ENCODE data around the gene PGAP1.

PGAP1 gene

DNA sequence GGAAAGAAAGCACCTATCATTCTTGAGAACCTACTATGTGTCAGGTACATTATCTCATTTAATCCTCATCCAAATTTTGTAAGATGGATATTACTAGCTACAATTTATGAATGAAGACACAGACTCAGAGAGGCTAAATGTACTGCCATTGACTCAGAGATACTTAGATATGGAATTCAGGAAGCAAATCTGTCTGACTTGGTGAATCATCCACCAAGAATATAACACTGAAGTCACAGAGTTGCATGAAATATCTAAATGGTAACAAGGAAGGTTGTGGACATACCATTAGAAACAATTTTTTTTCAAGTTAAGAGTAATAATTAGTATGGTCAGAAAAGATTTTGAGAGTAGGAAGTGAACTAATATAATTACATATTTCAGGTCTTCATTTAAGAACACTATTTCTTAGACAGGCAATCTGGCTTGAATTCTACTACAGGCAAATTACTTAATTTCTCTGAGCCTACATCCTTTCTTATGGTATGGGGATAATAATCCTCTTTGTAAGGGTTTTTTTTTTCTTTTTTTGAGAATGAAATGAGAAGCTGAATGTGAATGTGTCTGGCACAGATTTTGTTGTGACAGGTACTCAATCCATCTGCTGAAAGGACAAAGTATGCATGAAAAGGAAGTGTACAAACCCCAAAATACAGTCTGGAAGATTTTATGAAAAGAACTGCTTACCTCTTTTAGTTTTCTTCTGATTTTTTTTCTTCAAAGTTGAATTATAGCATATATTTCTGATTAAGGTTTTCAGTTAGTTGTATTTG, 102.6 kb downstream of the PGAP1 start:
- no peak overlapping the region for H3K4me3 ChIP-seq (ENCODE audit: low read length)
- H3K36me3 ChIP-seq (ENCODE audit: control insufficient read depth, insufficient read depth, low read length), result no peaks in the 10 kb centered on the region
- no peaks in the 10 kb centered on the region for H3K9me3 ChIP-seq (ENCODE audit: control insufficient read depth, low read length)
- no peak overlapping the region for H3K9ac ChIP-seq (ENCODE audit: low read length)
- no peaks in the 10 kb centered on the region for H3K4me1 ChIP-seq (ENCODE audit: control insufficient read depth, insufficient read depth, low read length)
- H3K27me3 ChIP-seq (ENCODE audit: control insufficient read depth, insufficient read depth, low read length), result no peaks in the 10 kb centered on the region

DNA sequence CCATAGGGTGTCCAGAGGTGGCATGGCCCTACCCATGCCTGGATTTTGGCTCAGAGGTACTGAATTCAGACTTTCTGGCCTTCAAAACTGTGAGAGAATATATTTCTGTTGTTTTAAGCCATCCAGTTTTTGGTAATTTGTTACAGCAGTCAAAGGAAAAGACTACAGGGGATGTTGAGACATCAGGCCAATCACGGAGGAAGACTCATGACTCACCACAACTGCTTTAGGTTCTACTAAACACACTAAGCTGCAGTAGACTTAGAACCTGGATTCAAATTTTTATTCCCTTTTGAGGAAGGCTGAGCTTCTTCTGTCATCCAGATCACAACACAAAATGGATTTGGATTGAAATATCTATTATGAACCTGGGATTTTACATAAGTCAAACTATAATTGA, 105.3 kb downstream of the PGAP1 start:
- Histone ChIP-seq H3K9ac (ENCODE audit: low read length) (no peak overlapping the region), H3K27me3 (ENCODE audit: control insufficient read depth, insufficient read depth, low read length) (no peaks in the 10 kb centered on the region), H3K4me1 (ENCODE audit: control insufficient read depth, insufficient read depth, low read length) (no peaks in the 10 kb centered on the region), H3K9me3 (ENCODE audit: control insufficient read depth, low read length) (no peaks in the 10 kb centered on the region), H3K36me3 (ENCODE audit: control insufficient read depth, insufficient read depth, low read length) (no peaks in the 10 kb centered on the region), H3K4me3 (ENCODE audit: low read length) (no peak overlapping the region)

DNA sequence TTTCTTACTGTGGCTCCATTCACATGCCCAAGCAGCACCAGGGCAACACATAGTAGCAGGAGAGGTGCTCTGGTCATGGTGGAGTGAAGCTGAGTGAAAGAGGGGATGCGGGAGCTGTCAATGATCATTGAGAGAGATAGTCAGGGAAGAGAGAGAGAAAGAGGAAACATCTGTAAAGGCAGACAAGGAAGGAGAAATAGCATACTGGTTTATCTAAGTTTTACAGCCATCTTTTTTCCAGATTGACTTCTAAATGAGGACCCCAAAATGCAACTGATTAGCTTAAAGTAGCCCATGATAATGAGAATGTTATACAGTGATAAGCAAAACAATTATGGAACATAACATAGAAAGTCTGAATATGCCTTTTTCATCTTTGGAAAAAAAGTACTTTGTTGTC, 117.2 kb downstream of the PGAP1 start, which contains the start of gene C2orf66:
TSS of gene C2orf66 (minus strand) at position 96 of the 400 bp plus-strand sequence. CDS start at position 77, 19 bp downstream.
- Histone ChIP-seq H3K4me1 (ENCODE audit: control insufficient read depth, insufficient read depth, low read length) (no peaks in the 10 kb centered on the region), H3K9me3 (ENCODE audit: control insufficient read depth, low read length) (no peaks in the 10 kb centered on the region), H3K36me3 (ENCODE audit: control insufficient read depth, insufficient read depth, low read length) (no peaks in the 10 kb centered on the region), H3K9ac (ENCODE audit: low read length) (no peak within 1 kb of the TSS), H3K27me3 (ENCODE audit: control insufficient read depth, insufficient read depth, low read length) (no peaks in the 10 kb centered on the region), H3K4me3 (ENCODE audit: low read length) (no peak within 1 kb of the TSS)

DNA sequence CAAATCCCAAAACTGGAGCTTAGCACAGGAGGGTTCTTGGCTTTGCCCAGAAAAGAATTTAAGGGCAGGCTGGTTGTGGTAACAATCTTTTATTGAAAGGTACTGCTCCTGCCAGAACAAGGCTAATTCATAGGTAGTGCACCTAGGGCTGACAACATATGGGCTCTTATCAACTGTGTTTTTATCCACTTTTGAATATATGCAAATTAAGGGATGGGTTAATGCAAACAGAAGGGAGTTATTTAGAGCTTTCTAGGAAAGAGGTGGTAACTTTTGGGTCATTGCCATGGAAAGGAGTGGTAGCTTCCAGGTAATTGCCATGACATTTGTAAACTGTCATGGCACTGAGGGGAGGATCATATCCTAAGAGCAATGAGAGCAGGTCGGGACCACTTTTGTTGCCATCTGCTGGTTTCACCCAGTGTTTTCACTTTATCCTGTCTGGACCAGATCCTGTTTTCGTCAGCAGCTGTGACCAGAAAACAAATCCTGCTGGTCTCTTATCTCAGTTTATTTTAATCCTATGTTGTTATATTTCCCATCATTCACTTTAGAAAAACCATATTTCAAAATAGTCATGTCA, 118.3 kb downstream of the PGAP1 start:
- H3K4me1 ChIP-seq (ENCODE audit: control insufficient read depth, insufficient read depth, low read length), result no peaks in the 10 kb centered on the region
- no peaks in the 10 kb centered on the region for H3K9me3 ChIP-seq (ENCODE audit: control insufficient read depth, low read length)
- no peak overlapping the region for H3K4me3 ChIP-seq (ENCODE audit: low read length)
- H3K27me3 ChIP-seq (ENCODE audit: control insufficient read depth, insufficient read depth, low read length), result no peaks in the 10 kb centered on the region
- no peaks in the 10 kb centered on the region for H3K36me3 ChIP-seq (ENCODE audit: control insufficient read depth, insufficient read depth, low read length)
- no peak overlapping the region for H3K9ac ChIP-seq (ENCODE audit: low read length)

DNA sequence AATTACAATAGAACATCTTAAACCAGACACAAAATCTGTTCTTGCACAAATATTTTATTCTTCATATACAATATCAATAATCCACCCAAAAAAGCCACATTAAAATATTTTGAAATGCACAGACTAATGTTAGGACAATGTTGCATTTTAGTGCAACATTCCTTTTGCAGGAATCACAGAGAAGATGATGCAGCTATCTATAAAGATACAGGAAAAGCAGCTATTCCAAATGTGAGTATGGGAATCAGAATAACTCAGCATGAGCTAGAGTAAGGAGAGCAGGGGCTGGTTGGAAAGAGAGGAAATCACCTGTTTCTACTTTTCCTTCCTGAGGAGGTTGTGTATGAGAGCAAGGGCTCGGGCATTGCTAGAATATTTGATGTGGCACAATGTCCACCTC, 122.1 kb downstream of the PGAP1 start:
- no peaks in the 10 kb centered on the region for H3K36me3 ChIP-seq (ENCODE audit: control insufficient read depth, insufficient read depth, low read length)
- no peaks in the 10 kb centered on the region for H3K27me3 ChIP-seq (ENCODE audit: control insufficient read depth, insufficient read depth, low read length)
- H3K9ac ChIP-seq (ENCODE audit: low read length), result no peak overlapping the region
- no peak overlapping the region for H3K4me3 ChIP-seq (ENCODE audit: low read length)
- H3K9me3 ChIP-seq (ENCODE audit: control insufficient read depth, low read length), result no peaks in the 10 kb centered on the region
- no peaks in the 10 kb centered on the region for H3K4me1 ChIP-seq (ENCODE audit: control insufficient read depth, insufficient read depth, low read length)

DNA sequence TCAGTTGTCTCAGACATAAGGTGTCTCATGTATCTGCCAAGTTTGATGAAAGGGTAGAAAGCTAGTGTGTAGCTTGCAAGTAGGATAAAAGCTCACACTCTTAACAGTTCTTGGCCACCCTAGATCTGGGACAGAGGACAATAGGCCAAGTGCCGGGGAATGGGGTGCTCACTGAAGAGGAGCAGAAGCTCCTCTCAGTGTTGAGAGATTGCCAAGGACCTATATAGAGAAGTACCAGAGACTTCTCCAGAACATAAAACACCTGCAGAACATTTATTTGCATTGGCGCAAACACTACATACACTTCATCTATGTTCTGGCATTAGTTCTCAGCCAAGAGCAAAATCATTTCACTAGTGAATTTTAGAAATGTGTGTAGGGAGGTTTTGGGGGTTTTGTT, 124.1 kb downstream of the PGAP1 start:
- H3K4me1 ChIP-seq (ENCODE audit: control insufficient read depth, insufficient read depth, low read length), result no peaks in the 10 kb centered on the region
- H3K27me3 ChIP-seq (ENCODE audit: control insufficient read depth, insufficient read depth, low read length), result no peaks in the 10 kb centered on the region
- no peak overlapping the region for H3K4me3 ChIP-seq (ENCODE audit: low read length)
- H3K9me3 ChIP-seq (ENCODE audit: control insufficient read depth, low read length), result no peaks in the 10 kb centered on the region
- no peaks in the 10 kb centered on the region for H3K36me3 ChIP-seq (ENCODE audit: control insufficient read depth, insufficient read depth, low read length)
- no peak overlapping the region for H3K9ac ChIP-seq (ENCODE audit: low read length)

DNA sequence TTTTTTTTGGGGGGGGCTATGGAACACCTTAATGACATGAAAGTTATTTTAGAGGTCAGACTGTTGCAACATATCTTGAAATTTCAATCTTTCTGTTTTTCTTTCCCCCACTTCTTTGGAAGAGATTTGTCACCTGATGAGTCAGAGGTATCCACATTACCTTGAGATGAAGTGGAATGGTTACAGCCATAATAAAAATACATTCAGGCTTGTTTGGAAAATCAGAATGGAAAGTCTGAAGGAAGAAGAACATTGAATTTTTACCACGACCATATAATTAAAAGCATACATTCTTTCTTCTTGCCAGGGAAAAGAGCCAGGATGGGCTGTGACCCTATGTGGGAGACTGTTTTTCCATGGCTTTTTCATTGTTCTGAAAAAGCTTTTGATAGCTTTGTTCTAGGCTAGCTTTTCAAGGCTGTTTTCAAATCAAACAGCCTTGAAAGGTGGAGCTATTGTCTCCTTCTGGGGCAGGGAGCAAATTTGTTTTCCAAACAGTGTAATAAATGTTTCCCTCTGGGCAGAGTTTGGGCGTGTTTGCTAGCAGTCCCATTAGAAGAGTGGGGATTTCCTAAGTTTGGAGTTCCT, 124.7 kb downstream of the PGAP1 start:
- Histone ChIP-seq H3K4me3 (ENCODE audit: low read length) (no peak overlapping the region), H3K9me3 (ENCODE audit: control insufficient read depth, low read length) (no peaks in the 10 kb centered on the region), H3K36me3 (ENCODE audit: control insufficient read depth, insufficient read depth, low read length) (no peaks in the 10 kb centered on the region), H3K4me1 (ENCODE audit: control insufficient read depth, insufficient read depth, low read length) (no peaks in the 10 kb centered on the region), H3K27me3 (ENCODE audit: control insufficient read depth, insufficient read depth, low read length) (no peaks in the 10 kb centered on the region), H3K9ac (ENCODE audit: low read length) (no peak overlapping the region)

GRCh38 chr2:196798980-196799379, 127.5 kb downstream of the PGAP1 start:
- H3K27me3 ChIP-seq (ENCODE audit: control insufficient read depth, insufficient read depth, low read length), result no peaks in the 10 kb centered on the region

GRCh38 chr2:196792865-196793264, 133.6 kb downstream of the PGAP1 start:
- Histone ChIP-seq H3K36me3 (ENCODE audit: control insufficient read depth, insufficient read depth, low read length) (no peaks in the 10 kb centered on the region), H3K4me1 (ENCODE audit: control insufficient read depth, insufficient read depth, low read length) (no peaks in the 10 kb centered on the region)

More at GRCh38 chr2:196798980-196799379, 127.5 kb downstream of the PGAP1 start:
- Histone ChIP-seq H3K36me3 (ENCODE audit: control insufficient read depth, insufficient read depth, low read length) (no peaks in the 10 kb centered on the region), H3K4me3 (ENCODE audit: low read length) (peak overlapping the region; percentile 52), H3K4me1 (ENCODE audit: control insufficient read depth, insufficient read depth, low read length) (no peaks in the 10 kb centered on the region), H3K9me3 (ENCODE audit: control insufficient read depth, low read length) (no peaks in the 10 kb centered on the region), H3K9ac (ENCODE audit: low read length) (peak overlapping the region; percentile 88)

DNA sequence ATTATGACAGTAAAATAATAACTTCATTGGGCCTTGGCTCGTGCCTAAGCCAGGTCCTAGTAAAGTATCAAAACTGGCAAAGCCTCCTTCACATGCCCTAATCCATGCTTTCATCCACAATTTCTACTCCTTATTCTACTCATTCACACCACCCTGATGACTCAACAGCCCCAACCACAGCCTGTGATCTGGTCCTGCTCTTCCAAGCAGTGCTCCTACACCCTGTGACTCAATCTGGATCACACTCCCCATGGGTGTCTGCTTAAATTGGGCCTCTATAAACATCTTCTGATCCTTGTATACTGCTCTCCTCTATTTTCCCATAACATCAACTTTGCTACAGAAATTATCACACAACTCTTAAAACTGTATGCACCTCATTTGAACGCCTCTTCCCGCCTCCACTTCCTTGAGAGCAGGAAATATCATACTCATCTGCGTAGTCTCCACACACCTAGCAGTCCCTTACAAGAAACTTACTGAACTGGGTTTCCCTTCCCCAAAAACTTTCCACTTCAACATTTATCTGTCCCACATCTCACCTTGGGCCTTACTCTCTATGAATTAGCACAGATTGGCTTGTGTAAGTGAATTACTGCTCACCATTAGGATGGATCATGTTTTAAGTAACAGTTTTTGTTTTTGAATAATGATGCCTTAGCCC, 142.9 kb downstream of the PGAP1 start:
- Histone ChIP-seq H3K9ac (ENCODE audit: low read length) (no peak overlapping the region), H3K36me3 (ENCODE audit: control insufficient read depth, insufficient read depth, low read length) (peaks cover 5% of the 10 kb centered on the region), H3K4me1 (ENCODE audit: control insufficient read depth, insufficient read depth, low read length) (no peaks in the 10 kb centered on the region), H3K27me3 (ENCODE audit: control insufficient read depth, insufficient read depth, low read length) (no peaks in the 10 kb centered on the region), H3K9me3 (ENCODE audit: control insufficient read depth, low read length) (no peaks in the 10 kb centered on the region), H3K4me3 (ENCODE audit: low read length) (no peak overlapping the region)

More at GRCh38 chr2:196792865-196793264, 133.6 kb downstream of the PGAP1 start:
- Histone ChIP-seq H3K27me3 (ENCODE audit: control insufficient read depth, insufficient read depth, low read length) (no peaks in the 10 kb centered on the region), H3K9ac (ENCODE audit: low read length) (no peak overlapping the region), H3K9me3 (ENCODE audit: control insufficient read depth, low read length) (no peaks in the 10 kb centered on the region), H3K4me3 (ENCODE audit: low read length) (no peak overlapping the region)

All from mucosa of stomach (tissue), 1 donor.